GM08714 (cell line): ENCODE results near the gene CRYZL1.
A peak's percentile ranks its signal among the peaks of the same experiment; 100 is the strongest.
"Not testable (repeated sequence)": the region's sequence is repeated elsewhere in the genome, so short reads cannot be mapped to it uniquely, and the experiment has no call there.

Source experiments
- H3K4me3 ChIP-seq: fragments of 200-500 bp; sonication (Bioruptor generic); 2 replicates; pipeline ENCODE4 v1.5.1; 2014; ENCODE audit warnings: mild to moderate bottlenecking, low read length, inconsistent platforms
- ZNF274 ChIP-seq: IDR thresholded peaks from 2 replicates; pipeline ENCODE4 v1.6.1; 2012; ENCODE audit warnings: mild to moderate bottlenecking, low read depth, low read length

CRYZL1 gene

DNA sequence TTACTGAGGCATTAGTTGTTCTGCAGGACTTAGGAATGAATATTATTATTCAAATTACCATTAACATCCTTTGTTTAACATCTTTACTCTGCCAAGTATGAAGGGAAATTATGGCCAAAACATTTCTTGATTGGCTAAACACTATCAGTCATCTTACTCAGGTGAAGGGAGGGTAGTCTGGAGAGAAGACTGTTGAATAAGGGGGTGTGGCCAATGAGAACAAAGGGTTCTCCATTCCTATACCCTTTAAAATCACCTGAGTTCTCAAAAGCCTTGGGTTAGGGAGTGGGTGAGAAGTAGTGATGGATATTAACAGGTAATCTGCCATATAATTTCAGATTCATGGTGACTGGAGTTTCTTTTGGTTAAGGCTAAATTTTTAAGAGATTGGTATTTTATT, 19.3 kb downstream of the CRYZL1 start:
- TF ChIP-seq ZNF274: no peak
- H3K4me3 ChIP-seq: no peak overlapping the region

DNA sequence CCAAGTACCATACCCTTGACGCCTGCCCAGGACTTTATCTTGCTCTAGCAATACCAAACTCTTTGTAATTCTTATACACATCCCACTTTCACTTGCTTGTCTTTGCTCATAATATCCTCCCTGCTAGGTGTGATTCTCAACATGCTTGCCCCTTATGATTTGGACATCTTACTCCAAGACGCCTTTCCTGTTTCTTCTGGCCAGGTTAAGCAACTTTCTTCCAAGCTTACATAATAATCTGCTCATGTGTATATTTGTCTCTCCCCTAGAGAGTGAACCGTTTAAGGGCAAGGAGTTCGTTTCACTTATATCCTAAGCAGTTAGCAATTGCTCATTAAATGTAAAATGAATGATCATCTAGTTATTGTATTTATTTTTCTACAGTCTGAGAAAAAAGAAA, 21.8 kb downstream of the CRYZL1 start:
- TF ChIP-seq ZNF274: no peak
- no peak overlapping the region for H3K4me3 ChIP-seq

DNA sequence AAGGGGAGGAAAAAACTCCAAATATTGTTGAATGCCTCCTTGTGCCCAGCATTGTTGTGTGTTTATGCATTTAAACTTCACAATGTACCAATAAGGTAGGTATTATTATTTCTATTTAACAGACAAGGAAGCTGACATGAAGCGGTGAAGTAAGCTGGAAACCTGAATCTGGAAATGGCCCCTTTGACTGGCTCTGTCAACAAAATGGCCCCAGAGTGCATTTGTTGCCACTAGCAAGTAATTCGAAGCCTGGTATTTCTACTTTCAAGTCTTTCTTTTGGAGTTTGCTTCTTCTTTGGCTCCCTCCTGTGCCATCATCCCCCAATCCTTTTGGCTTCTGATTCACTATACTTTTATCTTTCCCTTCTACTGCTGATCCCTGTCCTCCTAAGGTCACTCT, 23.1 kb downstream of the CRYZL1 start:
- no peak for TF ChIP-seq ZNF274
- H3K4me3 ChIP-seq: no peak overlapping the region

GRCh38 chr21:33617565-33617964, 24.0 kb downstream of the CRYZL1 start:
- H3K4me3 ChIP-seq: not testable (repeated sequence)

GRCh38 chr21:33611006-33611744, 30.4 kb downstream of the CRYZL1 start:
- no peak for TF ChIP-seq ZNF274
- no peak overlapping the region for H3K4me3 ChIP-seq

DNA sequence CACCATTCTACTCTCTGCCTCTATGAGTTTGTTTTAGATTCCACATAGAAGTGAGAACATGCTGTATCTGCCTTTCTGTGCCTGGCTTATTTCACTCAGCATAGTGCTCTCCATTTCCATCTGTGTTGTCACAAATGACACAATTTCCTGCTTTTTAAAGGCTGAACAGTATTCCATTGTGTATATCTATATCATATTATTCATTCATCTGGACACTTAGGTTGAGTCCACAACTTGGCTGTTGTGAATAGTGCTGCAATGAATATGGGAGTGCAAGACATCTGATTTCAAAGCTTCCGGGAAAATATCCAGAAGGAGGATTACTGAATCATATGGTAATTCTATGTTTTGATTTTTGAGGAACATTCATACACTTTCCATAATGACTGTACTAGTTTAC, 33.0 kb downstream of the CRYZL1 start:
- no peak for TF ChIP-seq ZNF274
- no peak overlapping the region for H3K4me3 ChIP-seq

DNA sequence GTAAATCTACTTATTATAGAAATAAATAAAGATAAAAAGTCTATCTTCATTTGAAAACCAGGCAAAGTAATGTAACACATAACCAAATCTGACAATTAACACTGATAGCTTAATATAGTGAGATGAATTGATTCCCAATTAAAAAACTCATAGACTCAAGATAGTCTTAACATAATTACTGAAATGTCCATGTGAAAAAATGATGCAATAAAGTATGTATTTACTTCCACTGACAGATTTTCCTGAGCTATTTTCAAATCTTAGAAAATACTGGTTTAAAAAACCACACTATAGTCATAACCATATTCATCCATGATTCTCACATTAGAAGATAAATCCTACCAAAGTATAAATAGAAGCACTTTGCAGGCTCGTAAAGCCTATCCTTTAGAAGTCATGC, 43.5 kb downstream of the CRYZL1 start:
- TF ChIP-seq ZNF274: no peak
- H3K4me3 ChIP-seq: no peak overlapping the region

DNA sequence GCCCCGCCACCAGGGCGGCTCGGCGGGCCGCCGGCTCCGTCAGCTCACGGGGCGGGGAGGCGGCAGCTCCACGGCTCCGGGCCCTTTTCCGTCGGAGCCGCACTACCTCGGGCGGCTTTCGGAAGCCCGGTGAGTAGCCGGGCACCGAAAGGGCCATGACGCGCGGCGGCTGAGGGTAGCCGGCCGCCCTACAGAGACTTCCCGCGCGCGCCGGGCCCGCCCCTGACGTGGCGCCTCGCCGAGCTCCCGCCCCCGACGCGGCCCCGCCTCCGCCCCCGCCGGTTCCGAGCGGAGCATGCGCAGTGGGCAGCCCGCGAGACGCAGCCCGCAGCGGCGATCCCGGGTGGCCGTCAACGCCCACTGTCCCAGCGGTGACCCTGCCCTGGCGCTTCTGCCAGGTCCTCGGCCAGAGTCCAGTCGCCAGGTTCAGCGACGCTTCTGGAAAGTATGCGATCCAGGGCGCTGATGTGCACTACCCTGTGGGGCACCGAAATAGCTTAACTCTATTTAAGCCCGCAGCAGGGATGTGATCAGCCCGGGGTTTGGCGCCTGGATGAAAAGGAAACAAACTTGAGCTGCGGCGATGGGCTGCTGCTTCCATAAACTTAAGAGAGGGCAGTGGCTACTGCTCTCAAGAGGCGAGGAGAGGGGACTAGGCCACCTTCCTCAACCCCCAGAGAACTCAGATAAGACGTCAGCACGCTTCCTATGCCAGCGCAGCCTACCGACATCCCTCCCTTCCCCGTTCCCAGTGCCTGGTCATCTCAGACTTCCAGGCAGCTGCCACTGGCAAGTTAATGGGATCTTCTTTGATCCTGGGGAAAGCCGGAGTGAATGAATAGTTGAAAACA, 52.8 kb downstream of the CRYZL1 start, which contains the start of gene DONSON:
Gene DONSON, minus strand, starts transcription at position 200 of the 851 bp plus-strand sequence. Its CDS starts 43 bp downstream, at position 157.
- TF ChIP-seq ZNF274: no peak

DNA sequence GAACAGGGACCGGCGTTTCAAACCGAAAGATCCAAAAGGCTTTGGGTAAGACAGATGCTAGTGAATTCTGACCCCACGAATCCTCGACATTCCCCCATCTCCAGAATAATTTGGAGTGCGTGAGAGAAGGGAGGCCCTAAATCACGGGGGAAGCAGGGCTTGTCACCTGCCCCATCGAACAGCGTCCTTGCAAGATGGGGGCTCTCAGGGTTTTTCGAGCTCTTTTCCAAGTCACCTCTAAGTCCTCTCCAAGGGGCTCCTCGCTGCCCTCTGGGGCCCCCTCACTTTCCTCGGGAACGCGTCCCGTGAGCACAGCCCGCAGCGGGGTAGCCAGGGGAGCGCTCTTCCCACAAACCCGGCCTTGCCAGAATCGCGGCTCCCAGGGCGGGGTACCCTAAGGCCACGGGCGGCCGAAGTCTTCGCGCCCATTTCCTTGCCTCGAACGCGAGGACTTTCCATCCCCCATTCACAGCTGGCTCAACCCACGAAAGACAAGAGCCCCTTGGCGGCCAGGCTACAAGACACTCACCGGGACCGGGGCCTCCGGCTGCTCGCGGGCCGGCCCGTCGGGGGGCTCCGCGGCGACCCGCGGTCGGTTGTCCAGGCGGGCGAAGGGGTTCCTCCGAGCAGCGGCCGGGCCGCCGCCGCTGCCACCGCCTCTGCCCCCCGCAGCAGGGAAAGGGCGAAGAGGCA, 53.6 kb downstream of the CRYZL1 start:
- peak overlapping the region; percentile 93 for H3K4me3 ChIP-seq
- no peak for TF ChIP-seq ZNF274

More for the DNA sequence above, 52.8 kb downstream of the CRYZL1 start, which contains the start of gene DONSON:
- peak within 1 kb of the TSS; percentile 93 for H3K4me3 ChIP-seq

DNA sequence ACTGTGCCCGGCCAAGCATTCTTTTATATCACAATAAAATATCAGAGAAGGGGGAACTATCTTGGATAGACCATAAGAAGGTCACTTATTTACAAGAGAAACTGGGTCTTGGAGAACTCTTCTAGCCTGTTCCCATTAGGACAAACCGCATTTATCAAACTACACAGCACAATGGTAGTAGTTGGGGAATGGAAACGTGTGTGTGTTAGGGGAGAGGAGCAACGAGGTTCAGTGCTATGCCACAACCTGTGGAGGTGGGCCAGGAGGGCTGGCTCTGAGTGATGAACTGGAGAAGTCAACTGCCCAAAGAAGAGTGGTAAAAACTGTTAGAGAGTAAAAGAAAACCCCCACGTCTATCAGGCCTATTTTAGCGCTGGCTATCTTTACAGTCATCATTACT, 54.6 kb downstream of the CRYZL1 start:
- H3K4me3 ChIP-seq: peak overlapping the region; percentile 93
- TF ChIP-seq ZNF274: no peak

DNA sequence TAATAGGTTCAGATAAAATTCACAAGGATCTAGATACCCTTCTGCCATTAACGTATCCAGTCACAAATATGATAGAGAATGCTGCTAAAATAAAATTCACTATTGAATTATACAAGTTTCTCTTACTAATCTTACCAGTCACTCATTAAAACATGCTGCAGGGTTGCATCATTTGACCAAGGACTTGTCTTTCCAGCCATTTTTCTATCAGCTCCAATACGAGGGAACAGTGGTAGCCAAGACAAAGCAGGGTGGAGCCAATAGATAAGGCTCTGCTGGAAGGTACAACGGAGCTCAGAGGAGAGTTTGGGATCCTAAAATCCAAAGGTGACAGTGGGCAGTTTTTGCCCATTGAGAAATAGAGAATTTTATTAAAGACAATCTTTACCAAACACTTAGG, 57.1 kb downstream of the CRYZL1 start:
- no peak for TF ChIP-seq ZNF274
- no peak overlapping the region for H3K4me3 ChIP-seq

DNA sequence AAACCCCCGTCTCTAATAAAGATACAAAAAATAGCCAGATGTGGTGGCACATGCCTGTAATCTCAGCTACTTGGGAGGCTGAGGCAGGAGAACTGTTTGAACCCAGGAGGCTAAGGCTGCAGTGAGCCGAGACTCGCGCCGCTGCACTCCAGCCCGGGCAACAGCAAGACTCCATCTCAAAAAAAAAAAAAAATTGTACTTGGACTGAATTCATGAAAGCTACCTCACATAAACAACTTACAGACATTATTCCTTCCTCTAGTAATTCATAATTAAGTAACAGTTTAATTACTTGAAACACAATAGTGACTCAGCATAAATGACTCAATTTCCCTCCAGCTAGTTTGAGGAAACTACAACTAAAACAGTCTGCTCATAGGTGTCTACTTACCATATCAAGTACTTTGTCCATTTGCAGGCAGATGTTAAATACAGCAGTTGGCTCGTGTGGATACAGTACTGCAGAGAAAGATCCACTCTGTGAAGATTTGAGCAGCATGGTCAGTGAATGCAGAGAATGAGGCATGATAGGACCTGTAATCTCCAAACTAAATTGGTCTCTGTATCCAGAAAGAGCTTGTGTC, 62.5 kb downstream of the CRYZL1 start:
- H3K4me3 ChIP-seq: no peak overlapping the region
- no peak for TF ChIP-seq ZNF274

DNA sequence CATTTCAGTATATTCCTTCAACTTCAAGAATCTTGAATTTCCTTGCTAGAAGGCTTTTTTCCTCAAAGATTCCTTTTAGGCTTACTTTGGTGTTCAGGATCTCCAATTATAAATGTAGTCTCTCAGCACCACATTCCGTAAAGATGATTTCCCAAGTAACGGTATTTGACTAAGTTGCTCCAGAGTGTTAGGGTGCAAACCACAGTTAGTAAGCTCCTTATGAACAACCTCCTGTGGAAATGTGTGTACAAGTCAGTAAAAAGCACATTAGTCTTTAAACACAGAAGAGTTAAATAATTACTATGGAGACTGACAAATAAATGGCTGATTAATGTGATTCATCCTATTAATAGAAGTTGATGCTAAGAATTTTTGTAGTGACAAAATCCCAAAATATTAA, 63.3 kb downstream of the CRYZL1 start:
- TF ChIP-seq ZNF274: no peak
- H3K4me3 ChIP-seq: no peak overlapping the region

- not testable (repeated sequence) for H3K4me3 ChIP-seq
Measured at GRCh38 chr21:33576741-33577141, 64.8 kb downstream of the CRYZL1 start.
